ENCODE results near the gene EIF4B.
"Not testable (repeated sequence)": the region's sequence is repeated elsewhere in the genome, so short reads cannot be mapped to it uniquely, and the experiment has no call there.

EIF4B gene

GRCh38 chr12:53005986-53006809 is at the start of gene EIF4B:
Gene EIF4B, plus strand, starts transcription at chr12:53006456. Its CDS starts 28 bp downstream, at chr12:53006484.
- DNase-seq, result peak; percentile 99

- DNase-seq, result peak in 1 of 2 experiments; percentile 1
Observed at GRCh38 chr12:52956987-52957386, 49.3 kb upstream of the EIF4B start.

GRCh38 chr12:52964556-52965336 is 41.5 kb upstream of the EIF4B start:
- DNase-seq, result no peak

GRCh38 chr12:52965337-52965731 is 40.9 kb upstream of the EIF4B start:
- DNase-seq, result no peak

GRCh38 chr12:52969166-52969795 is 37.0 kb upstream of the EIF4B start:
- no peak for DNase-seq

GRCh38 chr12:52969828-52970569 is 36.3 kb upstream of the EIF4B start:
- DNase-seq, result no peak

GRCh38 chr12:52971679-52972329 is 34.5 kb upstream of the EIF4B start:
- DNase-seq, result no peak

- DNase-seq, result no peak
Observed at GRCh38 chr12:52975204-52975603, 31.1 kb upstream of the EIF4B start.

GRCh38 chr12:52975820-52976573 is 30.3 kb upstream of the EIF4B start:
- DNase-seq, result no peak

- DNase-seq, result no peak
Observed at GRCh38 chr12:52976574-52977071, 29.6 kb upstream of the EIF4B start.

GRCh38 chr12:52977170-52977569 is 29.1 kb upstream of the EIF4B start:
- DNase-seq, result no peak

- DNase-seq, result no peak
Observed at GRCh38 chr12:52980096-52980649, 26.1 kb upstream of the EIF4B start.

- peak; percentile 90 to 91 for DNase-seq
Observed at GRCh38 chr12:52980650-52981423, 25.4 kb upstream of the EIF4B start.

GRCh38 chr12:52984136-52984535 is 22.1 kb upstream of the EIF4B start:
- DNase-seq, result no peak

GRCh38 chr12:52988898-52989297 is 17.4 kb upstream of the EIF4B start:
- no peak for DNase-seq

GRCh38 chr12:52990206-52990605 is 16.1 kb upstream of the EIF4B start:
- DNase-seq, result no peak

- not testable (repeated sequence) for DNase-seq
Observed at GRCh38 chr12:52992240-52992639, 14.0 kb upstream of the EIF4B start.

GRCh38 chr12:52992699-52993557 is 13.3 kb upstream of the EIF4B start:
- DNase-seq, result no peak

GRCh38 chr12:52993558-52993869 is 12.7 kb upstream of the EIF4B start:
- no peak for DNase-seq
